Omental fat pad (tissue), 4 donors: ENCODE data around the gene ELMOD1. TPM values are rescaled to one million over a fixed set of nuclear protein-coding genes. Genes with fewer than 3 reads are reported as not detected.

Experiments
- ATAC-seq: fragments of 150-250 bp; one replicate; pipeline ENCODE4 v1.9.1; 2016; ENCODE audit warnings: mild to moderate bottlenecking, moderate library complexity; ENCODE audit not compliant: low FRiP score
- DNase-seq: peaks from one replicate; pipeline ENCODE4 v3.0.0-alpha.2; 2019; ENCODE audit warnings: low spot score
- total RNA-seq, 4 donors: library from RNA; depleted of rRNA; stranded (reverse); fragments of >200 nt; gene quantifications; one replicate each; pipeline ENCODE4 v1.1.0, GENCODE V29; 2016
- TF ChIP-seq, protein P1 (sequence below), 3 donors: fragments of 450-650 bp; IDR thresholded peaks; one replicate each; pipeline ENCODE4 v1.5.1; 2016 to 2017; ENCODE audit warnings: antibody characterized with exemption in 3 of 3, mild to moderate bottlenecking in 3 of 3, moderate library complexity in 2 of 3

ELMOD1 gene
- total RNA-seq, result not detected

DNA sequence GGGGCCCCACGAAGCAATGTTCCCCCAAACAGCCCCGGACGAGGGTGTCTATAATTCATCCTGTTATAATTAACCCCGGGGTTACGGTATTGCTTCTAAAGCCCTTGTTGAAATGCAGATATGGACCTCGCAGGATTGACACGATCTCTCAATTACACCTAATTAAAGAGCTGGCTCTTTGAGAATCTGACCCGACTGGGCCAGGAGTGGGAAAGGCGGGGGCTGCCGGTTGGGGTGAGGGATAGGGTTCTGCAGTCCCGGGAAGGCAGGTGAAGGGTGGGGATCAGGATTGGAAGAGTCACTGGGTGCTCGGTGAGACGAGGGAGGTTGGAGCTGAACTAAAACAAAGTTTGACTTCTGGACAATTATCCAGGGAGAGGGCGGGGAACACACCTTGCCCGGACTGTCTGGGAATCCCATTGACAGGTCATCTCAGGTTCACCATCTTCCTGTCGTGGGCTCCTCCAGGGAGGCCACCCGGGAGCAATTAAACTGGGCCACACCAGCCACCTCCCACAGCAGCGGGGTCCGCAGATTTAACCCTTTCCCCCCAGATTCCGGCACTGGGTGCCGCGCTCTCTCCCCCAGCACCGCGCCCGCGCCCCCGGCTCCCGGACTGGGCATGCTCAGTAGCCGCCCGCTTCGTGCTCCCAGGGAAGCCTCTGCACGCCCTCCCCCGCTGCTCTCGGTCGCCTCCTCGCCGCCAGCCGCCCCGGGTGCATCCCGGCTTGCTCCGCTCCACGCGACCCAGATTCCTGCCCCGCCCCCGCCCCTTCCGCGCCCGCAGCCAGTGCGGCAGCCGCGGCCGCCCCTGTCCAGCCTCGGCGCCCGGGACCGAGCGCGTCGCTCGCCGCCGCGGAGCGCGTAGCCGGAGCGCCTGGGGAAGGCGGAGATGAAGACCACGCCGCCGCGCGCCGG, at the start of gene ELMOD1:
Gene ELMOD1, plus strand, starts transcription at position 688 of the 918 bp plus-strand sequence. CDS start 27,043 bp downstream, outside the sequence.
- TF ChIP-seq, protein P1, sequence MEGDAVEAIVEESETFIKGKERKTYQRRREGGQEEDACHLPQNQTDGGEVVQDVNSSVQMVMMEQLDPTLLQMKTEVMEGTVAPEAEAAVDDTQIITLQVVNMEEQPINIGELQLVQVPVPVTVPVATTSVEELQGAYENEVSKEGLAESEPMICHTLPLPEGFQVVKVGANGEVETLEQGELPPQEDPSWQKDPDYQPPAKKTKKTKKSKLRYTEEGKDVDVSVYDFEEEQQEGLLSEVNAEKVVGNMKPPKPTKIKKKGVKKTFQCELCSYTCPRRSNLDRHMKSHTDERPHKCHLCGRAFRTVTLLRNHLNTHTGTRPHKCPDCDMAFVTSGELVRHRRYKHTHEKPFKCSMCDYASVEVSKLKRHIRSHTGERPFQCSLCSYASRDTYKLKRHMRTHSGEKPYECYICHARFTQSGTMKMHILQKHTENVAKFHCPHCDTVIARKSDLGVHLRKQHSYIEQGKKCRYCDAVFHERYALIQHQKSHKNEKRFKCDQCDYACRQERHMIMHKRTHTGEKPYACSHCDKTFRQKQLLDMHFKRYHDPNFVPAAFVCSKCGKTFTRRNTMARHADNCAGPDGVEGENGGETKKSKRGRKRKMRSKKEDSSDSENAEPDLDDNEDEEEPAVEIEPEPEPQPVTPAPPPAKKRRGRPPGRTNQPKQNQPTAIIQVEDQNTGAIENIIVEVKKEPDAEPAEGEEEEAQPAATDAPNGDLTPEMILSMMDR (IDR thresholded peaks at IDR 0.05), result no peak
- ATAC-seq, result peak; percentile 37

DNA sequence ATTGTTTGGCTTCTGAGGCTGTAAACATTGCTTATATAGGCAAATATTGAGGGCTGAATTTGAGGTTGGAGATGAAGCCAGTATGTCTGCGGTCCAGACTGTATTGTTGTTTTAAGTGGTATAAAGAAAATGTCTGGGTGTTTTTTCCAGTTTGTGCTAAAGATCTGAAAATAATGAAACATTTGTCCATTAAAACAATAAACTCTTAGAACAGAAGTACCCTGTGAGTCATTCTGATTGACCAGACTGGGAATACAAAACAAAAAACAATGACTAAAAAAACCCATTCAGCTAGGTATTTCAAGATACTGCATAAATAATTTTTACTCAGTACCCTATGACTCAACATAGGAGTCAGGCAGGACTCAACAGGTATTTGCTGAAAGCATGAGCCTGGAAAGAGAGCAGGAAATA, 45.8 kb upstream of the ELMOD1 start:
- ATAC-seq (no peak), DNase-seq (no peak)
- TF ChIP-seq, protein P1 (IDR thresholded peaks at IDR 0.05), result no peak

More for the DNA sequence above, at the start of gene ELMOD1:
- no peak for DNase-seq

DNA sequence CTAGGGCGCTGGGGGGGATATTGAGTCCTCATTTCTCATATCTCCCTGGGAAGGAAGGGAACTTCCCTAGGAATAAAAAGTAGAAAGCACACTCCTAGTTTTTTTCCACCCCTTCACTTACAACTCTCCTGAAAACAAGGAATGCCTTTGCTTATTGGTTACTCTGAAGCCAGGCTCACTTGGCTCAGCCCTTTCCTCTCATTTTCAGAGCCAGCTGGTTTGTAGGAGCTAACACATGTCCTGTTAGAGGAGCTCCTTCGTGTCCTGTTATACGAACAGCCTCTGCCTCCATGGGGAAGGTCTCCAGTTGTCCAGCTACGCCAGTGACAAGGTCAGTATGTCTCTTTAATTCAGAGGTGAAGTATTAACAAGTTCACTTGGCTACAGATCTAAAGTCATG, 43.0 kb upstream of the ELMOD1 start:
- DNase-seq (no peak), ATAC-seq (no peak)
- TF ChIP-seq, protein P1 (IDR thresholded peaks at IDR 0.05), result no peak

DNA sequence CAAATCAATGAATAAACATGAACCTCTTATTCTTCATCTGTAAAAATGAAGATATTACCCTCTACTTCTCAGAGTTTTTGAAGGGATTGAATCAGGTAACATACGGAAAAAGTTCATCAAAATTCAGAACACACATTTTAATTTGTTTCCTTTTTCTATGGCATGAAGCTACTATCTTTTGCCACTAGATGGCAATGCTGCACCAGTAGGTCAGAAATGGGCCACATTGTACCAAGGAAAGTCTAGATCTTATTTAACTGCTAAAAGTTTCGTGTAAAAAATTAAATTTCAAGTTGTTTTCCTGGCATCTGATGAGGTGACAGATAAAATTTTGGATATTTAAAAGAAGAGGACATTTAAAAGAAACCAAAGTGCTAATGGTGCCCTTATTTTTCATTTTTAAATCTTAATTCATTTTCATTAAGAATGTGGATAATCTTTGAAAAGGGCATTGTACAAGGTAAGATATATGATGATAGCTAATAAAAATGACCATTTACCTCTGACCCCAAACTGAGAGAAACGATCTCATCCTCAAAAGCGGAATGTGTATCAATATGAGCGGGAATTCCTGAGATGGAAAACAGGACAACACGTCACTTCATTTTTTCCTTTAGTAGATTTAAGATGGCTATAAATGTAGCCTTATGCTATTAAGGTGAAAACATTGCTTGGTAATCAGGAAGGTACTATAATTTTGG, 41.5 kb upstream of the ELMOD1 start:
- TF ChIP-seq, protein P1 (IDR thresholded peaks at IDR 0.05), result no peak
- DNase-seq, result no peak
- no peak for ATAC-seq

DNA sequence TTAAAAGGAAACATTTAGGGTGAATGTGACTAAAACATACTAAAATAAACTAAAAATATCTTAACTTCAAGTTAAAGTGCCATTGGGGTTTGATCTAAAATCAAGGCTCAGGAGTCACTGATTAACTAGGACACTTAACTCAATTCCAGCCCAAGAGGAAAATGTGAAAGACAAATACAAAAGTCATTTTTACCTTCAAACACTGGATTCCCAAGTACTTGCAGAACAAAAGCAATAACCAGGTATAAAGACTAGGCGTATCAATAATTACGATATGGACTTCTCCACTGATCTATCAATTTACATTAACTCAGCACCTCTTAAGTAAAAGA, 41.0 kb upstream of the ELMOD1 start:
- TF ChIP-seq, protein P1 (IDR thresholded peaks at IDR 0.05), result no peak
- no peak for DNase-seq
- no peak for ATAC-seq

DNA sequence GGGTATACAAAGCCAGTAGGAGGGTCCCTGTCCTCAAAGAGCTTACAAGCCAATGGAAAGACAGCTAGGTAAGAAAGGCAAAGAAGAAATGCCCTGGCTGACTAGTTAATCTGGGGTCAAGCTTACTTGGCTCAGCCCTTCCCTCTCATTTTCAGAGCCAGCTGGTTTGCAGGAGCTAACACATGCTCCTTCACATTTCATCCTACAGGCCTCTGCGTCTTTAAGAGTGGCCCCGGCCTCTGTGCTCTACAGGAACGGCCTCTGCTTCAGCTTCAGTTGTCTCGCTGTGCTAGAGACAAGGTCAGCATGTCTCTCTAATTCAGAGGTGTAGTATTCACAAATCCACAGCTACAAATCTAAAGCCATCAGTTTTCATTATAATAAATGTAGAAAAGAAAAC, 40.6 kb upstream of the ELMOD1 start:
- TF ChIP-seq, protein P1 (IDR thresholded peaks at IDR 0.05), result no peak
- DNase-seq (no peak), ATAC-seq (no peak)
